HCT116 (cell line): ENCODE measurements around the gene CASK. TPM values are rescaled to one million over a fixed set of nuclear protein-coding genes. Genes with fewer than 3 reads are reported as not detected.

Experiments used
- ATAC-seq: fragments of 200-7000 bp; cut with Tn5 transposase; 2 replicates; pipeline ENCODE4 v1.9.1; 2020; ENCODE audit warnings: mild to moderate bottlenecking, moderate library complexity
- BruUV-seq: library from RNA; stranded (reverse); fragments of 400-500 nt; replicated peaks from 2 replicates; lab custom pipeline; 2021; lab: Mats Ljungman, UMichigan
- CTCF ChIA-PET: fragments of 300-600 bp; sonication (Branson Sonifier 250); formaldehyde crosslinking; loops from one replicate; lab custom pipeline; 2021; ENCODE audit warnings: antibody characterized with exemption; lab: Charles Lee
- POLR2A ChIA-PET: fragments of 300-600, 350-600 bp; sonication (Branson Sonifier 250); formaldehyde crosslinking; loops from one replicate; lab custom pipeline; 2021; ENCODE audit warnings: antibody characterized with exemption; lab: Charles Lee
- RAD21 ChIA-PET, 2 experiments: fragments of 300-600 bp; sonication (Branson Sonifier 250); formaldehyde crosslinking; loops; one replicate each; lab custom pipeline; 2023; ENCODE audit warnings: low total read pairs in 2 of 2; ENCODE audit not compliant: uncharacterized antibody in 2 of 2, unreplicated experiment in 2 of 2, low non-redundant PET in 1 of 2; lab: Charles Lee
- DNase-seq: peaks from one replicate; pipeline ENCODE4 v3.0.0-alpha.2; 2010; ENCODE audit warnings: low read depth, low spot score
- H2AFZ ChIP-seq: fragments of 200-600 bp; shearing (Covaris generic), sonication (generic); 2 replicates; pipeline ENCODE4 v1.6.1; 2017; ENCODE audit warnings: low read depth, mixed run types, mixed read lengths, antibody characterized with exemption, low read length; ENCODE audit not compliant: poor library complexity, severe bottlenecking
- H3K27ac ChIP-seq: 2 replicates; pipeline ENCODE4 v1.5.1; 2012; ENCODE audit warnings: low read depth, low read length
- H3K27me3 ChIP-seq: fragments of 200-600 bp; sonication (generic); 2 replicates; pipeline ENCODE4 v1.6.1; 2016; ENCODE audit warnings: mixed run types, low read length, mixed read lengths; ENCODE audit not compliant: insufficient read depth
- H3K36me3 ChIP-seq, 2 experiments: fragments of 200-500 bp in 1 of 2; fragments of 200-600 bp in 1 of 2; sonication (Bioruptor generic) in 1 of 2; sonication (generic) in 1 of 2; 2 replicates each; pipeline versions ENCODE4 v1.5.1 to v1.6.1; 2014 to 2016; ENCODE audit warnings: low read length in 2 of 2, inconsistent platforms in 1 of 2, mixed read lengths in 1 of 2, mixed run types in 1 of 2; ENCODE audit not compliant: insufficient read depth in 2 of 2, control insufficient read depth in 1 of 2
- H3K4me1 ChIP-seq, 2 experiments: fragments of 200-600 bp in 1 of 2; sonication (generic) in 1 of 2; 2 replicates each; pipeline versions ENCODE4 v1.5.1 to v1.6.1; 2012 to 2017; ENCODE audit warnings: low read length in 2 of 2, inconsistent platforms in 1 of 2, mild to moderate bottlenecking in 1 of 2, mixed read lengths in 1 of 2, mixed run types in 1 of 2, moderate library complexity in 1 of 2; ENCODE audit not compliant: insufficient read depth in 2 of 2, control insufficient read depth in 1 of 2
- H3K4me2 ChIP-seq: fragments of 200-600 bp; sonication (generic); 2 replicates; pipeline ENCODE4 v1.6.1; 2017; ENCODE audit warnings: mixed run types, low read length, mixed read lengths
- H3K4me3 ChIP-seq, 2 experiments: fragments of 200-600 bp in 1 of 2; sonication (generic) in 1 of 2; replicated peaks in 1 of 2; 2 replicates each; pipeline ENCODE4 v1.5.1; 2011 to 2016; ENCODE audit warnings: low read length in 2 of 2, control low read depth in 1 of 2, low read depth in 1 of 2, mild to moderate bottlenecking in 1 of 2, mixed read lengths in 1 of 2, mixed run types in 1 of 2
- H3K79me2 ChIP-seq: fragments of 200-600 bp; sonication (generic); 2 replicates; pipeline ENCODE4 v1.6.1; 2017; ENCODE audit warnings: mild to moderate bottlenecking, mixed run types, low read length, moderate library complexity, mixed read lengths; ENCODE audit not compliant: insufficient read depth
- H3K9ac ChIP-seq: fragments of 200-600 bp; sonication (generic); 2 replicates; pipeline ENCODE4 v1.6.1; 2016; ENCODE audit warnings: low read length, mixed read lengths
- H3K9me2 ChIP-seq: fragments of 200-600 bp; sonication (generic), shearing (Covaris generic); 2 replicates; pipeline ENCODE4 v1.6.1; 2017; ENCODE audit warnings: mixed run types, mild to moderate bottlenecking, moderate library complexity; ENCODE audit not compliant: insufficient read depth
- H3K9me3 ChIP-seq, 2 experiments: fragments of 200-500 bp in 1 of 2; fragments of 200-600 bp in 1 of 2; sonication (Bioruptor generic) in 1 of 2; sonication (generic) in 1 of 2; 2 replicates each; pipeline ENCODE4 v1.6.1; 2014 to 2017; ENCODE audit warnings: low read length in 2 of 2, mixed read lengths in 2 of 2, inconsistent platforms in 1 of 2, low read depth in 1 of 2, mild to moderate bottlenecking in 1 of 2, mixed run types in 1 of 2, moderate library complexity in 1 of 2; ENCODE audit not compliant: control insufficient read depth in 1 of 2, insufficient read depth in 1 of 2
- H4K20me1 ChIP-seq: fragments of 200-600 bp; sonication (generic), shearing (Covaris generic); 2 replicates; pipeline ENCODE4 v1.6.1; 2017; ENCODE audit warnings: mixed run types, mild to moderate bottlenecking, moderate library complexity; ENCODE audit not compliant: insufficient read depth
- ATF3 ChIP-seq: IDR thresholded peaks from 2 replicates; pipeline ENCODE4 v1.6.1; 2012
- CBX3 ChIP-seq: IDR thresholded peaks from 2 replicates; pipeline ENCODE4 v1.6.1; 2012; ENCODE audit warnings: low read depth
- CTCF ChIP-seq, 3 experiments: fragments of 200-600 bp in 1 of 3; sonication (generic) in 1 of 3; IDR thresholded peaks in 2 of 3; conservative IDR thresholded peaks in 1 of 3; 2 replicates each; pipeline ENCODE4 v1.5.1; 2012 to 2017; ENCODE audit warnings: low read depth in 2 of 3, low read length in 2 of 3, antibody characterized with exemption in 1 of 3, borderline replicate concordance in 1 of 3, control low read depth in 1 of 3, mild to moderate bottlenecking in 1 of 3, mixed read lengths in 1 of 3, mixed run types in 1 of 3, moderate library complexity in 1 of 3; ENCODE audit not compliant: insufficient read depth in 1 of 3
- EGR1 ChIP-seq: IDR thresholded peaks from 2 replicates; pipeline ENCODE4 v1.6.1; 2012; ENCODE audit warnings: low read depth
- ELF1 ChIP-seq: IDR thresholded peaks from 2 replicates; pipeline ENCODE4 v1.6.1; 2012; ENCODE audit warnings: low read depth, borderline replicate concordance
- EZH2 ChIP-seq: fragments of 200-600 bp; sonication (generic); IDR thresholded peaks from 2 replicates; pipeline ENCODE4 v1.6.1; 2017; ENCODE audit warnings: antibody characterized with exemption, mixed run types
- EZH2phosphoT487 ChIP-seq: fragments of 200-600 bp; IDR thresholded peaks from 2 replicates; pipeline ENCODE4 v1.6.1; 2018; ENCODE audit warnings: antibody characterized with exemption, borderline replicate concordance
- FOSL1 ChIP-seq: IDR thresholded peaks from 2 replicates; pipeline ENCODE4 v1.6.1; 2012; ENCODE audit warnings: low read depth
- JUND ChIP-seq: IDR thresholded peaks from 2 replicates; pipeline ENCODE4 v1.6.1; 2012
- POLR2AphosphoS5 ChIP-seq: IDR thresholded peaks from 2 replicates; pipeline ENCODE4 v1.6.1; 2011; ENCODE audit warnings: mild to moderate bottlenecking, low read depth, low read length, moderate library complexity
- RAD21 ChIP-seq: IDR thresholded peaks from 2 replicates; pipeline ENCODE4 v1.6.1; 2012; ENCODE audit warnings: low read depth, mild to moderate bottlenecking
- SP1 ChIP-seq: IDR thresholded peaks from 2 replicates; pipeline ENCODE4 v1.6.1; 2012; ENCODE audit warnings: low read depth
- ZFX ChIP-seq: fragments of 450-650 bp; IDR thresholded peaks from 2 replicates; pipeline ENCODE4 v1.6.1; 2017
- ZNF274 ChIP-seq: fragments of 200-500 bp; sonication (Bioruptor generic); IDR thresholded peaks from 2 replicates; pipeline ENCODE4 v1.6.1; 2014; ENCODE audit warnings: mild to moderate bottlenecking, low read depth, low read length, inconsistent platforms
- intact Hi-C: fragments of 100-400 bp; cut with micrococcal nuclease; formaldehyde crosslinking; loops from 2 replicates; pipeline ENCODE4 v1.10.0; 2022
- total RNA-seq: library from RNA; stranded (reverse); gene quantifications from one replicate; pipeline ENCODE4 v1.2.1, GENCODE V29; 2021; ENCODE audit not compliant: unreplicated experiment

The CASK gene
- total RNA-seq, 1 experiment from 2014 or later = 39.0 TPM

GRCh38 chrX:41502004-41502403 lies 421.4 kb downstream of the CASK start:
- no TSS peak for BruUV-seq
- Histone ChIP-seq H4K20me1 (no peaks in the 10 kb centered on the region), H3K27me3 (no peaks in the 10 kb centered on the region), H3K9ac (no peak overlapping the region), H3K4me2 (no peak overlapping the region), H3K4me3 (no peak overlapping the region), H3K27ac (no peak overlapping the region), H2AFZ (no peak overlapping the region), H3K36me3 (no peaks in the 10 kb centered on the region), H3K9me3 (no peaks in the 10 kb centered on the region), H3K9me2 (no peaks in the 10 kb centered on the region), H3K79me2 (no peaks in the 10 kb centered on the region), H3K4me1 (no peaks in the 10 kb centered on the region)
- no peak for DNase-seq
- ChIA-PET POLR2A (no interaction called here), CTCF (no interaction called here), RAD21 (no interaction called here)
- intact Hi-C loops = no loop called here
- ATAC-seq = no peak
- no peak for TF ChIP-seq SP1
- no peak for TF ChIP-seq ATF3
- no peak for TF ChIP-seq ZFX
- no peak for TF ChIP-seq EGR1
- no peak for TF ChIP-seq ELF1
- no peak for TF ChIP-seq EZH2
- no peak for TF ChIP-seq EZH2phosphoT487
- no peak for TF ChIP-seq POLR2AphosphoS5
- no peak for TF ChIP-seq ZNF274
- TF ChIP-seq RAD21 = no peak
- TF ChIP-seq JUND = no peak
- TF ChIP-seq CTCF (IDR thresholded peaks at IDR 0.05 in 2 of 3, conservative IDR thresholded peaks at IDR 0.05 in 1 of 3; ENCODE audit: borderline replicate concordance in 1 of 3, insufficient read depth in 1 of 3, low read depth in 2 of 3, low read length in 2 of 3) = no peak
- no peak for TF ChIP-seq FOSL1
- no peak for TF ChIP-seq CBX3
